Esophagus muscularis mucosa (tissue), 4 donors: ENCODE measurements around the gene DEPP1. TPM values are rescaled to one million over a fixed set of nuclear protein-coding genes. Genes with fewer than 3 reads are reported as not detected.

Experiments used
- DNase-seq: peaks from one replicate; pipeline ENCODE4 v3.0.0-alpha.2; 2017; ENCODE audit errors: extremely low spot score
- H3K27ac ChIP-seq, 4 donors: fragments of 200-600 bp; sonication (generic); replicated peaks in 1 of 4; 1 replicate in 3 of 4; 2 replicates in 1 of 4; pipeline ENCODE4 v1.5.1; 2016 to 2019; ENCODE audit warnings: mild to moderate bottlenecking in 1 of 4
- H3K27me3 ChIP-seq, 4 donors: fragments of 200-600 bp; sonication (generic); one replicate each; pipeline versions ENCODE4 v1.5.1 to v1.6.0; 2016 to 2019
- H3K36me3 ChIP-seq, 4 donors: fragments of 200-600 bp; sonication (generic); one replicate each; pipeline ENCODE4 v1.5.1; 2016 to 2019
- H3K4me1 ChIP-seq, 4 donors: fragments of 200-600 bp; sonication (generic); one replicate each; pipeline ENCODE4 v1.5.1; 2016 to 2019
- H3K4me3 ChIP-seq, 4 donors: fragments of 200-600 bp; sonication (generic); 1 replicate in 2 of 4; 2 replicates in 2 of 4; pipeline ENCODE4 v1.5.1; 2016 to 2019; ENCODE audit warnings: mild to moderate bottlenecking in 4 of 4, moderate library complexity in 1 of 4
- H3K9me3 ChIP-seq, 4 donors: fragments of 200-600 bp; sonication (generic); 1 replicate in 3 of 4; 2 replicates in 1 of 4; pipeline ENCODE4 v1.5.1; 2016 to 2019
- EP300 ChIP-seq: sonication (generic); formaldehyde crosslinking; IDR thresholded peaks from one replicate; pipeline ENCODE4 v1.6.1; 2017; ENCODE audit warnings: antibody characterized with exemption
- POLR2A ChIP-seq: fragments of 450-650 bp; IDR thresholded peaks from one replicate; pipeline ENCODE4 v1.6.1; 2017; ENCODE audit warnings: antibody characterized with exemption, moderate library complexity, mild to moderate bottlenecking, low read depth
- POLR2AphosphoS5 ChIP-seq, 2 donors: sonication (generic); formaldehyde crosslinking; IDR thresholded peaks; one replicate each; pipeline ENCODE4 v1.6.1; 2017; ENCODE audit warnings: antibody characterized with exemption in 2 of 2
- WGBS: methylation state at CpG from one replicate; pipeline ENCODE4 v1.1.5; 2018; 5-methylcytosine and 5-hydroxymethylcytosine counted together
- intact Hi-C: fragments of 100-400 bp; cut with DNase I; formaldehyde crosslinking; loops from one replicate; pipeline ENCODE4 v1.15.1; 2023
- total RNA-seq, 4 donors: library from RNA; depleted of rRNA; stranded (reverse); fragments of >200 nt; gene quantifications; one replicate each; pipeline versions ENCODE4 v1.1.0 to v1.2.1, GENCODE V29; 2016
- TF ChIP-seq, protein P1 (sequence below), 3 experiments: fragments of 200-600 bp in 2 of 3; fragments of 450-650 bp in 1 of 3; sonication (generic) in 2 of 3; IDR thresholded peaks; one replicate each; pipeline ENCODE4 v1.5.1; 2017 to 2019; ENCODE audit warnings: antibody characterized with exemption in 3 of 3, mild to moderate bottlenecking in 2 of 3, moderate library complexity in 1 of 3

Gene DEPP1
- total RNA-seq, 4 donors from 2014 or later, result 32.0 to 413 (median 126) TPM

DNA sequence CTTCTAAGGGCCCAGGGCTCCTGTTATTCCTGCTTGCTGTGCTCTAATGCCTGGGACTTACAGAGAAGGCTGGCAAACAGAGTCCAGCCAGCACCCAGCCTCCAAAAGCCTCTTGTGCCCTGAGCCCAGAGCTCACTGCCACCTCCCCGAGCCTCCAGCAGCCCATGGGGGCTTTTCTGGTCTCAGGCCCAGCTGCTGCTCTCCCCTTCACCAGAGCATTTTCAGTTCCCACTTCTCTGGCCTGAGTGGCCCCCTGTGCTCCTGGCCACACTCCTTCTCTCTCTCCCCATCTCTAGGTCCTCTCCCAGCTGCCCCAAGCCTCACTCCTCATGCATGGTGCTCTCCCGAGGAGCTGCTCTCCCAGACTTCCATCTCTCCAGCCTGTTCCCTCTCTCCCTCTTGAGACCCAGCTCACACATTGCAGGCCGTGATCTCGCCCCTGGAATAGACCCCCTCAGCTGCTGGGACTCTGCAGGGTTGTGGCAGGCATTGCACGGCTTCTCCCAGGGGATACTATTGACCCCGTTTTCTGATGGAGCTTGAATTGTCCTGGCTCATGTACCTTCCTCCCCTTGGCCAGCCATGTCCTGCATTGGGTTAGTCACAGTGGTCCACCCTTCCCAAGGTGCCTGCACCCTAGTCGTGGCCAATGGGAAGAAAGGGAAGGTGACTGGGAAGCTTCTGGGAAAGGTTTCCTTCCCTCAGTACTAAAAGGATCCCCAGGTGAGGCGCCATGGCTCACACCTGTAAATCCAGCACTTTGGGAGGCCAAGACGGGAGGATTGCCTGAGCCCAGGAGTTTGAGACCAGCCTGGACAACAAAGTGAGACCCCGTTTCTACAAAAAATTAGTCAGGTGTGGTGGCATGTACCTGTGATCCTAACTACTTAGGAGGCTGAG, 28.0 kb downstream of the DEPP1 start:
- peaks cover 0 to 13% (median 1%) of the 10 kb centered on the region in 4 donors for H3K36me3 ChIP-seq
- 92% methylated on average over 9 of the region's 10 CpGs for WGBS
- DNase-seq, result no peak
- H3K4me3 ChIP-seq, result no peak overlapping the region
- TF ChIP-seq, protein P1, sequence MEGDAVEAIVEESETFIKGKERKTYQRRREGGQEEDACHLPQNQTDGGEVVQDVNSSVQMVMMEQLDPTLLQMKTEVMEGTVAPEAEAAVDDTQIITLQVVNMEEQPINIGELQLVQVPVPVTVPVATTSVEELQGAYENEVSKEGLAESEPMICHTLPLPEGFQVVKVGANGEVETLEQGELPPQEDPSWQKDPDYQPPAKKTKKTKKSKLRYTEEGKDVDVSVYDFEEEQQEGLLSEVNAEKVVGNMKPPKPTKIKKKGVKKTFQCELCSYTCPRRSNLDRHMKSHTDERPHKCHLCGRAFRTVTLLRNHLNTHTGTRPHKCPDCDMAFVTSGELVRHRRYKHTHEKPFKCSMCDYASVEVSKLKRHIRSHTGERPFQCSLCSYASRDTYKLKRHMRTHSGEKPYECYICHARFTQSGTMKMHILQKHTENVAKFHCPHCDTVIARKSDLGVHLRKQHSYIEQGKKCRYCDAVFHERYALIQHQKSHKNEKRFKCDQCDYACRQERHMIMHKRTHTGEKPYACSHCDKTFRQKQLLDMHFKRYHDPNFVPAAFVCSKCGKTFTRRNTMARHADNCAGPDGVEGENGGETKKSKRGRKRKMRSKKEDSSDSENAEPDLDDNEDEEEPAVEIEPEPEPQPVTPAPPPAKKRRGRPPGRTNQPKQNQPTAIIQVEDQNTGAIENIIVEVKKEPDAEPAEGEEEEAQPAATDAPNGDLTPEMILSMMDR (IDR thresholded peaks at IDR 0.05), result no peak
- TF ChIP-seq POLR2A, result no peak
- TF ChIP-seq POLR2AphosphoS5 (IDR thresholded peaks at IDR 0.05), result no peak
- no peak for TF ChIP-seq EP300
- peaks cover 10 to 66% (median 23%) of the 10 kb centered on the region in 4 donors for H3K4me1 ChIP-seq
- intact Hi-C loops, result no loop called here
- peak overlapping the region in 1 of 4 donors; percentile 1 for H3K27ac ChIP-seq
- no peaks in the 10 kb centered on the region for H3K27me3 ChIP-seq
- H3K9me3 ChIP-seq, result no peaks in the 10 kb centered on the region

DNA sequence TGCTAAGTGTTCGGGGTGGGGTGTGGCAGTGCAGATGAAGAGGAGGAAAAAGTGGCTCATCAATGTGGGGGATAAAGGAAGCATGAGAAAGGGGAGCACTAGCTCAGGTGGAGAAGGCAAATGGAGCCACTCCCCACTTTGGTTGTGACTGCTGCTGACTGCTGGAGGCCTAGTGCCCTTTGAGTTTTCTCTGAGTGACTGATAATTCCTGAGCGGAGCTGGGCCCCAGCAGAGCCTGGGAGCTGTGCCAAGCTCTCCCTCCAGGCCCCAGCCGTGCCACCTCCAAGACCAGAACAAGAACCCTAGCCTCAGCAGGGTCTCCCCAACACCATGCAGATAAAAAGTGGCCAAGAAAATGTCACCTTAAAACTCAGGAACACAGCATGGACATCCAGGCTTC, 28.7 kb downstream of the DEPP1 start:
- Histone ChIP-seq H3K9me3 (no peaks in the 10 kb centered on the region), H3K27ac (peak overlapping the region in 1 of 4 donors; percentile 1), H3K4me3 (no peak overlapping the region), H3K36me3 (peaks cover 0 to 10% (median 0%) of the 10 kb centered on the region in 4 donors), H3K4me1 (peaks cover 10 to 64% (median 23%) of the 10 kb centered on the region in 4 donors), H3K27me3 (no peaks in the 10 kb centered on the region)
- DNase-seq, result no peak
- WGBS, result 83% methylated on average over 3 of the region's 3 CpGs
- TF ChIP-seq POLR2AphosphoS5 (IDR thresholded peaks at IDR 0.05), result no peak
- TF ChIP-seq, protein P1 (IDR thresholded peaks at IDR 0.05), result no peak
- TF ChIP-seq POLR2A, result no peak
- TF ChIP-seq EP300, result no peak
- intact Hi-C loops, result no loop called here

DNA sequence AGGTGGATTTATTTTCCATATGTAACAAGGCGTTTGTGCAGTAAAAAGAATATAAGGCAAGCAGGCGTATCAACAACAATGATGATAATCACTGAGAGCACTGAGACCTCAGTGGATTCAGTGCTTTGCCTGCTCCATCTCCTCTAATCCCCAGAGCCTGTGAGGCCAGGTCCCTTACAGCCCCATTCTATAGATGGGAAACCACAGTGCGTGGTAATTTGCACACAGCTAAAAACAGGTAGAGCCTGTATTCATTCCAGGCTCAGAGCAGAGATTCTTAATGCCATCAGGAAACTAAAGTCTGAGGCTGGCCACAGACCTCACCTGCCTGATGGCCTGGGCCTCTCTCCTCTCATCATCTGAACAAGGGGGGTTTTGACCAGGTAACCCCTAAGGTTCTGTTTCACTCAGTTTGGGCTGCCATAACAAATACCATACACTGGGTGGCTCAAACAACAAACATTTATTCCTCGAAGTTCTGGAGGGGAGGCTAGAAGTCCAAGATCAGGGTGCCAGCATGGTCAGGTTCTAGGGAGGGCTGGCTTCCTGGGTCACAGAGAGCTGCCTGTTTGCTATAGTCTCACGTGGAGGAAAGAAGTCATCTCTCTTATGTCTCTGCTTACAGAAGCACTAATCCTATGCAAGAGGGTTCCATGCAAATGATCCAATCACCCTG, 29.3 kb downstream of the DEPP1 start:
- TF ChIP-seq, protein P1 (IDR thresholded peaks at IDR 0.05), result no peak
- no peak for TF ChIP-seq POLR2AphosphoS5 (IDR thresholded peaks at IDR 0.05)
- no peak for TF ChIP-seq POLR2A
- TF ChIP-seq EP300, result no peak
- WGBS, result 100% methylated on average over 2 of the region's 5 CpGs
- Histone ChIP-seq H3K9me3 (peaks cover 0 to 4% (median 2%) of the 10 kb centered on the region in 4 donors), H3K27ac (no peak overlapping the region), H3K36me3 (peaks cover 0 to 10% (median 0%) of the 10 kb centered on the region in 4 donors), H3K27me3 (no peaks in the 10 kb centered on the region), H3K4me1 (peaks cover 10 to 60% (median 23%) of the 10 kb centered on the region in 4 donors), H3K4me3 (no peak overlapping the region)
- intact Hi-C loops, result no loop called here
- no peak for DNase-seq

DNA sequence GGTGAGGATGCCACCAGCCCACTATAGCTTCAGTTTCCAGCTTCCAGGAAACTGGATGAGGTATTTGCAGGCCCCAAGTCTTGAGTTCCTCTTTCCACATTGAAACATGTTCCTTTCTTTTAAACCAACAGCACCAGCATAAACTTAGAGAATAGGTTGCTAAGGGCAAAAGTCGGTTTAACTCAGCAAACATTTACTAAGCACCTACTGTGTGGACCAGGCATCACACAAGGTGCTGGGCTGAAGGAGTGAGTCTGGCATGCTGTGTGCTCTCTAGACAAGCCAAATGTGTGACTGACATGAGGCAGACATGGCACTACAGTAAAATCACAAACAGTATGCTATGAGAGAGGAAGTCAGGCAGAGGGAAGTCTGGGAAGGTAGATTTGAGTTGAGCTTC, 30.0 kb downstream of the DEPP1 start:
- 78% methylated on average over 1 of the region's 1 CpG for WGBS
- intact Hi-C loops, result no loop called here
- H3K4me3 ChIP-seq, result no peak overlapping the region
- no peak for TF ChIP-seq EP300
- TF ChIP-seq, protein P1 (IDR thresholded peaks at IDR 0.05), result no peak
- TF ChIP-seq POLR2A, result no peak
- TF ChIP-seq POLR2AphosphoS5 (IDR thresholded peaks at IDR 0.05), result no peak
- peaks cover 10 to 60% (median 20%) of the 10 kb centered on the region in 4 donors for H3K4me1 ChIP-seq
- H3K27me3 ChIP-seq, result no peaks in the 10 kb centered on the region
- H3K36me3 ChIP-seq, result peaks cover 0 to 6% (median 0%) of the 10 kb centered on the region in 4 donors
- DNase-seq, result no peak
- H3K27ac ChIP-seq, result no peak overlapping the region
- H3K9me3 ChIP-seq, result peaks cover 0 to 5% (median 3%) of the 10 kb centered on the region in 4 donors
